Stimulated activated CD4-positive, alpha-beta T cell treated with anti-CD3 and anti-CD28 coated beads, Interleukin-4, amount 100 ng/mL, for 48 hours (primary cell): Measurements from ENCODE around the gene NEK7.
"Not testable (repeated sequence)": the region's sequence is repeated elsewhere in the genome, so short reads cannot be mapped to it uniquely, and the experiment has no call there.

ENCODE experiments used
- DNase-seq, 2 donors: peaks; one replicate each; pipeline ENCODE4 v3.0.0-alpha.2; 2020; ENCODE audit warnings: low read depth in 2 of 2

Gene NEK7

GRCh38 chr1:198205016-198205684 is 48.4 kb downstream of the NEK7 start:
- no peak for DNase-seq

GRCh38 chr1:198206292-198206691 is 49.5 kb downstream of the NEK7 start:
- DNase-seq = no peak

GRCh38 chr1:198211696-198212095 is 54.9 kb downstream of the NEK7 start:
- no peak for DNase-seq

GRCh38 chr1:198212126-198212525 is 55.3 kb downstream of the NEK7 start:
- no peak for DNase-seq

- DNase-seq = no peak
These were observed 55.9 kb downstream of the NEK7 start for GRCh38 chr1:198212675-198213074.

- DNase-seq = no peak
These were observed 58.1 kb downstream of the NEK7 start for GRCh38 chr1:198214924-198215323.

- DNase-seq = no peak
These were observed 63.6 kb downstream of the NEK7 start for GRCh38 chr1:198220428-198220827.

- not testable (repeated sequence) for DNase-seq
These were observed 70.2 kb downstream of the NEK7 start for GRCh38 chr1:198227010-198227409.

GRCh38 chr1:198227454-198227853 is 70.7 kb downstream of the NEK7 start:
- DNase-seq = not testable (repeated sequence)

GRCh38 chr1:198228925-198229324 is 72.1 kb downstream of the NEK7 start:
- DNase-seq = no peak

GRCh38 chr1:198231779-198232178 is 75.0 kb downstream of the NEK7 start:
- DNase-seq = no peak

GRCh38 chr1:198232378-198232777 is 75.6 kb downstream of the NEK7 start:
- DNase-seq = no peak

GRCh38 chr1:198232940-198233675 is 76.3 kb downstream of the NEK7 start:
- no peak for DNase-seq

GRCh38 chr1:198234520-198235251 is 77.9 kb downstream of the NEK7 start:
- DNase-seq = no peak

GRCh38 chr1:198238121-198238520 is 81.3 kb downstream of the NEK7 start:
- no peak for DNase-seq

GRCh38 chr1:198241553-198241952 is 84.8 kb downstream of the NEK7 start:
- no peak for DNase-seq

- no peak for DNase-seq
These were observed 88.0 kb downstream of the NEK7 start for GRCh38 chr1:198244772-198245171.

- DNase-seq = no peak
These were observed 88.6 kb downstream of the NEK7 start for GRCh38 chr1:198245379-198245778.

- DNase-seq = no peak
These were observed 89.5 kb downstream of the NEK7 start for GRCh38 chr1:198246337-198246736.

GRCh38 chr1:198253259-198253658 is 96.5 kb downstream of the NEK7 start:
- DNase-seq = no peak

- no peak for DNase-seq
These were observed 96.9 kb downstream of the NEK7 start for GRCh38 chr1:198253668-198254067.

- DNase-seq = no peak
These were observed 97.7 kb downstream of the NEK7 start for GRCh38 chr1:198254521-198254920.

- no peak for DNase-seq
These were observed 98.2 kb downstream of the NEK7 start for GRCh38 chr1:198254948-198255347.
